ENCODE results near the gene MAP4K3.

The MAP4K3 gene

DNA sequence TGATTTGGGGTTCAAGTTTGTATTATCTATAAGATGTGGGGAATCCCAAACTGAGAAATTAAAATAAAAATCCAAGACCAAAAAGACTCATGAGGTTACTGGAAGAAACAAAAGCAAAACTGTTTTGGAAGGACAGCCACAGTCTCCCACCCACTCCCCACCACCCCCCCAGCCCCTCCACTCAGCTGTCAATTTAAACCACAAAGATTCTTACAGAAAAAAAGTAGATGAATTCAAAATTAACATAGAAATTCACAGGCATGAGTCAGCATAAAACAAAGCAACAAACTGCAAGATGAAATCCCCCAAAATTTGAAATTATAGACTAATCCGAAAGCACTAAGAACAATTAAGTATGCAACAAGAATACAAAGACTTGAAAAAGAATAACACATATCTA is 12.1 kb downstream of the MAP4K3 start:
- no peak for DNase-seq (ENCODE audit: low spot score)
- in situ Hi-C loops (cut with MboI; ENCODE audit: low sequenced_read_pairs, unreplicated experiment) = no loop called here
- TF ChIP-seq, protein P1, sequence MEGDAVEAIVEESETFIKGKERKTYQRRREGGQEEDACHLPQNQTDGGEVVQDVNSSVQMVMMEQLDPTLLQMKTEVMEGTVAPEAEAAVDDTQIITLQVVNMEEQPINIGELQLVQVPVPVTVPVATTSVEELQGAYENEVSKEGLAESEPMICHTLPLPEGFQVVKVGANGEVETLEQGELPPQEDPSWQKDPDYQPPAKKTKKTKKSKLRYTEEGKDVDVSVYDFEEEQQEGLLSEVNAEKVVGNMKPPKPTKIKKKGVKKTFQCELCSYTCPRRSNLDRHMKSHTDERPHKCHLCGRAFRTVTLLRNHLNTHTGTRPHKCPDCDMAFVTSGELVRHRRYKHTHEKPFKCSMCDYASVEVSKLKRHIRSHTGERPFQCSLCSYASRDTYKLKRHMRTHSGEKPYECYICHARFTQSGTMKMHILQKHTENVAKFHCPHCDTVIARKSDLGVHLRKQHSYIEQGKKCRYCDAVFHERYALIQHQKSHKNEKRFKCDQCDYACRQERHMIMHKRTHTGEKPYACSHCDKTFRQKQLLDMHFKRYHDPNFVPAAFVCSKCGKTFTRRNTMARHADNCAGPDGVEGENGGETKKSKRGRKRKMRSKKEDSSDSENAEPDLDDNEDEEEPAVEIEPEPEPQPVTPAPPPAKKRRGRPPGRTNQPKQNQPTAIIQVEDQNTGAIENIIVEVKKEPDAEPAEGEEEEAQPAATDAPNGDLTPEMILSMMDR (IDR thresholded peaks at IDR 0.05; ENCODE audit: borderline replicate concordance, control extremely low read depth, extremely low read depth, insufficient read depth, missing control alignments) = no peak

DNA sequence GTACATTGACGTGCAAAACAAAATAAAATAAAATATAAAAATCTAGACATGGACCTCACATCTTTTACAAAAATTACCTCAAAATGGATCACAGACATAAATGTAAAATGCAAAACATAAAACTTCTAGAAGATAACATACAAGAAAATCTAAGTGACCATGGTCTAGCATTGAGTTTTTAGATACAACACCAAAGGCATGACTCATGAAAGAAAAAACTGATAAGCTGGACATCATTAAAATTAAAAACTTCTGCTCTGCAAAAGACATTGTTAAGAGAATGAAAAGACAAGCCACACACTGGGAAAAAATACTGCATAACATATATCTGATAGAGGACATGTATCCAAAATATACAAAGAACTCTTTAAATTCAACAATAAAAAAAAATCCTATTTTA is 14.4 kb downstream of the MAP4K3 start:
- in situ Hi-C loops (cut with MboI; ENCODE audit: low sequenced_read_pairs, unreplicated experiment) = no loop called here
- no peak for DNase-seq (ENCODE audit: low spot score)
- TF ChIP-seq, protein P1 (IDR thresholded peaks at IDR 0.05; ENCODE audit: borderline replicate concordance, control extremely low read depth, extremely low read depth, insufficient read depth, missing control alignments) = no peak

DNA sequence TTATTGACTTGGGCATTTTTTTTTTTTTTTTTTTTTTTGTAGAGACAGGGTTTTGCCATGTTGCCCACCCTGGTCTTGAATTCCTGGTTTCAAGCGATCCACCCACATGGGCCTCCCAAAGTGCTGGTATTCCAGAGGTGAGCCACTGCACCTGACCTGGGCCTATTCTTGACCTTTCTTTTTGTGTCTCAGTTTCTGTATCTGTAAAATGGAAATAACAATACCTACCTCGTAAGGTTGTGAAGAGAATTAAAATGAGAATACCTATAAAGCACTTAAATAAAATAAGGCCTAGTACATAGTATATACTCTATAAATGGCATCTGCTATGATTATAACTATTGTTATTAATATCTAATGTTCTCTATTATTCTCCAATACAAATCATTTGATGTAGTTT is 15.7 kb downstream of the MAP4K3 start:
- TF ChIP-seq, protein P1 (IDR thresholded peaks at IDR 0.05; ENCODE audit: borderline replicate concordance, control extremely low read depth, extremely low read depth, insufficient read depth, missing control alignments) = no peak
- in situ Hi-C loops (cut with MboI; ENCODE audit: low sequenced_read_pairs, unreplicated experiment) = no loop called here
- no peak for DNase-seq (ENCODE audit: low spot score)

DNA sequence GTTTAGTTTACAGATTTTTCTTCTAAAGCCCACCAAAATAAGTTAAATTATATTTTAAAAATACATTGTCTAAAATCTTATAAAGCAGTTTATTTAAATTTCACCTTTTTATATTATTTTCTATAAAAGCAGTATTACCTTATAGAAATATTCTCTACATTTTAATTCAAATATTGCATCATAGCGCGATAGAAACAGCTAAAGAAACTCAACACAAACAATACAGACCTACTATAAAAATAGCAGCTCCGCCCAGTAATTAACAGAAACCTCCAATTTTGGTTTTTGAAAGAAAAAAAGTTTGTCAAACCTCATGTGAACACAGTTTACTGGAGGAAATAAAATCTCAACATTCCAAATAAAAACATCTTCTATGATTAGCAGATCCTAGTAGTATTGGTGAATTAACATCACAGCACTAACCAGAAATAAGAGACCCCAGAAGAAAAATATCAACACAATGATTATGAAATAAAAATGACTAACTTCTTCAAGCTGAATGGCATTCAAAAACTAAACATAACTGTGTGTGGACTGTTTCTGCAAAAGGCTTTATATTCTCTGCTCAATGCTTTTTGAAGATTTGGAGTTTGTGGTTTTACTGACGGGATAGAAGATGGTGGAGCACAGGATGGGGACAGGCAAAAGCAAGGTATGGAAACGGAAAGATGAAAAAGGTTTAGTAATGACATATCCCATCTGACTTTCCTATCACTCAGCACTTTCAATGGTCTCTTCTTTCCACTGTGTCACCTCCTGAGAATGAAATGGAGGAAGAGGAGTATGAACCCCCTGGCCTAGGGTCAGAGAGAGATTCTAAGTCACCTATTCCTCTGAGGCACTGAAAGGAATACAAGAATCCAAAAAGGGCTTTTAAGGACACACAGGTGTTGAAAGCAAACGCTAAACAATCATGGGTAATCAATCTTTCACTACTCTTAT is 17.5 kb downstream of the MAP4K3 start:
- in situ Hi-C loops (cut with MboI; ENCODE audit: low sequenced_read_pairs, unreplicated experiment) = no loop called here
- DNase-seq (ENCODE audit: low spot score) = no peak
- TF ChIP-seq, protein P1 (IDR thresholded peaks at IDR 0.05; ENCODE audit: borderline replicate concordance, control extremely low read depth, extremely low read depth, insufficient read depth, missing control alignments) = no peak

DNA sequence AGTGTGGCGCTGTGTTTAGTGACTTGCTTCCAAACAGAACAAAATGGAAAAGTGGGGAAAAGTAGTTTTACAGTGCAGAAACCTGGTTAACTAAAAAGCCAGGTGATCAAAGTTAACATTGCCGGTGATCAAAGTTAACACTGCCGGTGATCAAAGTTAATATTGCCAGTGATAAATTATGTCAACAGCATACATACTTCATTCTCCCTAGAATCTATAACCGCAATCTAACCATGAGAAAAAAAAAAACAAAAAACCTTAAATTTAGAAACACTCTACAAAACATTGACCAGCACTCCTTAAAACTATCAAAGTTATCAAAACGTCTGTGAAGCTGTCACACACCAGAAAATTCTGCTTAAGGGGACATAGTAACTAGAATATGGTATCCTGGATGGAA is 18.6 kb downstream of the MAP4K3 start:
- no peak for DNase-seq (ENCODE audit: low spot score)
- in situ Hi-C loops (cut with MboI; ENCODE audit: low sequenced_read_pairs, unreplicated experiment) = no loop called here
- TF ChIP-seq, protein P1 (IDR thresholded peaks at IDR 0.05; ENCODE audit: borderline replicate concordance, control extremely low read depth, extremely low read depth, insufficient read depth, missing control alignments) = no peak

DNA sequence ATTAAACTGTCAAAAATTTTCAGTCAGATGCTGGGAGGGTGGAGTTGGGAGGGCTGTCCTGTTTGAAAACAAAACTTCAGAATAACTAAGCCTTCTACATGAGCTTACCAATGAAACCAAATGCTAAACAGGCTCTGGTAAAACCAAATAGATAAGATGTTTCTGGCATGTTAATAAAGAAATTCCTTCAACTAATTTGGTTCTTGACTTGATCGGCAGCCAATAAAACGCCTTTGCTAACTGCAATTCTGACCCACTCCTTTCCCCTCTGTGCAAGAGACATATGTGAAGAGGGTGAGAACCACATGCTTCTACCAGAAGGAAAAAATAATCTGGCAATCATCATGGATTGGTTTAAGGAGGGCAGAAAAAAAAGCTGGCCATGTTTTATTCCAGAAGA is 20.9 kb downstream of the MAP4K3 start:
- TF ChIP-seq, protein P1 (IDR thresholded peaks at IDR 0.05; ENCODE audit: borderline replicate concordance, control extremely low read depth, extremely low read depth, insufficient read depth, missing control alignments) = no peak
- no peak for DNase-seq (ENCODE audit: low spot score)
- in situ Hi-C loops (cut with MboI; ENCODE audit: low sequenced_read_pairs, unreplicated experiment) = no loop called here
